Measurements from ENCODE around the gene SYNE1.
A peak's percentile ranks its signal among the peaks of the same experiment; 100 is the strongest.

Gene SYNE1

GRCh38 chr6:152313542-152314482, 323.4 kb downstream of the SYNE1 start:
- TF ChIP-seq, protein P1, sequence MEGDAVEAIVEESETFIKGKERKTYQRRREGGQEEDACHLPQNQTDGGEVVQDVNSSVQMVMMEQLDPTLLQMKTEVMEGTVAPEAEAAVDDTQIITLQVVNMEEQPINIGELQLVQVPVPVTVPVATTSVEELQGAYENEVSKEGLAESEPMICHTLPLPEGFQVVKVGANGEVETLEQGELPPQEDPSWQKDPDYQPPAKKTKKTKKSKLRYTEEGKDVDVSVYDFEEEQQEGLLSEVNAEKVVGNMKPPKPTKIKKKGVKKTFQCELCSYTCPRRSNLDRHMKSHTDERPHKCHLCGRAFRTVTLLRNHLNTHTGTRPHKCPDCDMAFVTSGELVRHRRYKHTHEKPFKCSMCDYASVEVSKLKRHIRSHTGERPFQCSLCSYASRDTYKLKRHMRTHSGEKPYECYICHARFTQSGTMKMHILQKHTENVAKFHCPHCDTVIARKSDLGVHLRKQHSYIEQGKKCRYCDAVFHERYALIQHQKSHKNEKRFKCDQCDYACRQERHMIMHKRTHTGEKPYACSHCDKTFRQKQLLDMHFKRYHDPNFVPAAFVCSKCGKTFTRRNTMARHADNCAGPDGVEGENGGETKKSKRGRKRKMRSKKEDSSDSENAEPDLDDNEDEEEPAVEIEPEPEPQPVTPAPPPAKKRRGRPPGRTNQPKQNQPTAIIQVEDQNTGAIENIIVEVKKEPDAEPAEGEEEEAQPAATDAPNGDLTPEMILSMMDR (IDR thresholded peaks at IDR 0.05; ENCODE audit: low read depth, low read length) = no peak
- in situ Hi-C loops (cut with HindIII; ENCODE audit: low sequenced_read_pairs) = no loop called here
- H3K4me3 ChIP-seq (ENCODE audit: low read depth, low read length) = no peak overlapping the region
- peak; percentile 61 for DNase-seq (ENCODE audit: low read depth, low spot score)

GRCh38 chr6:152312434-152312833, 324.7 kb downstream of the SYNE1 start:
- no peak overlapping the region for H3K4me3 ChIP-seq (ENCODE audit: low read depth, low read length)
- in situ Hi-C loops (cut with HindIII; ENCODE audit: low sequenced_read_pairs) = no loop called here
- no peak for DNase-seq (ENCODE audit: low read depth, low spot score)
- TF ChIP-seq, protein P1 (IDR thresholded peaks at IDR 0.05; ENCODE audit: low read depth, low read length) = no peak

- DNase-seq (ENCODE audit: low read depth, low spot score) = no peak
- in situ Hi-C loops (cut with HindIII; ENCODE audit: low sequenced_read_pairs) = no loop called here
- TF ChIP-seq, protein P1 (IDR thresholded peaks at IDR 0.05; ENCODE audit: low read depth, low read length) = no peak
- H3K4me3 ChIP-seq (ENCODE audit: low read depth, low read length) = no peak overlapping the region
Measured at GRCh38 chr6:152310371-152310954, 326.7 kb downstream of the SYNE1 start.

GRCh38 chr6:152309648-152310047, 327.5 kb downstream of the SYNE1 start:
- no peak for DNase-seq (ENCODE audit: low read depth, low spot score)
- TF ChIP-seq, protein P1 (IDR thresholded peaks at IDR 0.05; ENCODE audit: low read depth, low read length) = no peak
- H3K4me3 ChIP-seq (ENCODE audit: low read depth, low read length) = no peak overlapping the region
- in situ Hi-C loops (cut with HindIII; ENCODE audit: low sequenced_read_pairs) = no loop called here

DNA sequence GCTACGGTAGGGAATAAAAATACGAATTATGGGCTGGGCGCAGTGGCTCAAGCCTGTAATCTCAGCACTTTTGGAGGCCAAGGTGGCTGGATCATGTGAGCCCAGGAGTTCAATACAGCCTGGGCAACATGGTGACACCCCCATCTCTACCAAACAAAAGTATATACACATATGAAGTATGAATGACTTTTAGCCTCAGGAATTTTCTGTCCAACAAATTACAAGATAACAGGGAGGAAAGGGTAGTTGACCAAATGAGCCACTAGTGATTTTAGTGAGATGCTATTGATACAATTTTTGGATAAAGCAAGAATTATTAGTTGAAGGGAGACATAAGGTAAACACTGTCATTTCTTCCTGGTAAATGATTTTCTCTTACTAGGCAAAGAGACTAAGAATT, 328.2 kb downstream of the SYNE1 start:
- in situ Hi-C loops (cut with HindIII; ENCODE audit: low sequenced_read_pairs) = no loop called here
- DNase-seq (ENCODE audit: low read depth, low spot score) = no peak
- TF ChIP-seq, protein P1 (IDR thresholded peaks at IDR 0.05; ENCODE audit: low read depth, low read length) = no peak

GRCh38 chr6:152308306-152308705, 328.9 kb downstream of the SYNE1 start:
- TF ChIP-seq, protein P1 (IDR thresholded peaks at IDR 0.05; ENCODE audit: low read depth, low read length) = no peak
- in situ Hi-C loops (cut with HindIII; ENCODE audit: low sequenced_read_pairs) = no loop called here
- H3K4me3 ChIP-seq (ENCODE audit: low read depth, low read length) = no peak overlapping the region
- DNase-seq (ENCODE audit: low read depth, low spot score) = no peak

More for the DNA sequence above, 328.2 kb downstream of the SYNE1 start:
- no peak overlapping the region for H3K4me3 ChIP-seq (ENCODE audit: low read depth, low read length)

Measured in astrocyte of the spinal cord (primary cell).